Endothelial cell of umbilical vein (primary cell): ENCODE measurements around the gene EPSTI1.

ENCODE experiments used
- CTCF ChIP-seq, 2 donors: IDR thresholded peaks; 1 replicate in 1 of 2; 2 replicates in 1 of 2; pipeline ENCODE4 v1.5.1; 2011; ENCODE audit warnings: low read length in 2 of 2, mild to moderate bottlenecking in 2 of 2, moderate library complexity in 2 of 2, control low read depth in 1 of 2, inconsistent platforms in 1 of 2, low read depth in 1 of 2; ENCODE audit not compliant: insufficient read depth in 1 of 2; ENCODE audit errors: extremely low read depth in 1 of 2
- EZH2 ChIP-seq: IDR thresholded peaks from 2 replicates; pipeline ENCODE4 v1.6.1; 2012; ENCODE audit warnings: borderline replicate concordance, low read depth, mild to moderate bottlenecking, moderate library complexity, low read length, inconsistent platforms; ENCODE audit not compliant: severe bottlenecking
- JUN ChIP-seq: IDR thresholded peaks from 2 replicates; pipeline ENCODE4 v1.6.1; 2011; ENCODE audit warnings: borderline replicate concordance, low read depth; ENCODE audit not compliant: insufficient read length, insufficient read depth
- POLR2A ChIP-seq: IDR thresholded peaks from 2 replicates; pipeline ENCODE4 v1.6.1; 2012; ENCODE audit warnings: low read depth, mild to moderate bottlenecking, control low read depth, low read length
- POLR2AphosphoS5 ChIP-seq: IDR thresholded peaks from 2 replicates; pipeline ENCODE4 v1.6.1; 2012; ENCODE audit warnings: low read depth, mild to moderate bottlenecking, control low read depth, low read length, moderate library complexity; ENCODE audit not compliant: insufficient read depth

DNA sequence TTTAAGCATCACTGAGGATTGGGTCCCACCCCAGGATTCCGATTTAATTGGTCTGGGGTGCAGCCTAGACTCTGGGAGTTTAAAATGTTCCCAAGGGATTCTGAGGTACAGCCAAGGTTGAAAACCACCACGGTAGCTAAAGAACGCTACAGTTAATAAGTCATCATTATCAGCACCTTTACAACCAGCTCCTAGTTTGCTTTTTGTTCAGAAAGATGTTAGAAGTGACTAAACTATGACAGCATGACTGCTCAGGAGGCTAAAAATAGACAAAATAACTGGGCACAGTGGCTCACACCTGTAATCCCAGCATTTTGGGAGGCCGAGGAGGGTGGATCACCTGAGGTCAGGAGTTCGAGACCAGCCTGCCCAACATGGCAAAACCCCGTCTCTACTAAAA lies 11.7 kb upstream of the EPSTI1 start:
- TF ChIP-seq CTCF (IDR thresholded peaks at IDR 0.05; ENCODE audit: extremely low read depth in 1 of 2, insufficient read depth in 1 of 2, low read depth in 1 of 2, low read length in 2 of 2) (no peak), JUN (no peak), POLR2A (no peak), EZH2 (no peak), POLR2AphosphoS5 (no peak)
